Measurements from ENCODE around the gene TMIE. TPM values are rescaled to one million over a fixed set of nuclear protein-coding genes. Genes with fewer than 3 reads are reported as not detected.
A peak's percentile ranks its signal among the peaks of the same experiment; 100 is the strongest.

The TMIE gene
- polyA plus RNA-seq, 3 donors: not detected

DNA sequence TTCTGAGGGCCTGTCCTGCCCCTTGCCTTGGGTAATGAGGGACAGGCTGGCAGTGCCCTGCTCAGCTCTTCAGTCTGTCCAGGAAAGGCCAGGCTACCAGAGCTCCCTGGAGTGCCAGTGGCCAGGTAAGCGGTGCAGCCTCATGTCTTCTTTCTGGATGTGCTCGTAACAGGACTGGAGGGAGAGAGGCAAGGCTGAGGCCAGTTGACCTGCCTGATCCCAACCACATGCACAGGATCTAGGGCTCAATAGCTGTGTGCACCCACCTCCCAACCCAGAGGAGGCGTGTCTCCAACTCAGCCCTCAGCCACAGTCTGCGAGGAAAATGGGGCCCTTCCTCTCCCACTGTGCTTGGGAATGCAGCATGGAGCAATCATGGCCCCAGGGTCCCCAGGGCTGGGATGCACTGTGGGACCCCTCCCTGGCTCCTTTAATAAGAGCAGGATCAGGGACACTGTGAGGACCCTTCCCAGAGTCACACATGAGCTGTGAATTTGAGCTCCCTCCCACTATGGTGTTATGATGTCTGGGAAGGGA lies 30.2 kb upstream of the TMIE start:
- Histone ChIP-seq H3K4me3 (replicated peaks in 1 of 3; ENCODE audit: low read depth in 2 of 3, low read length in 3 of 3) (no peak overlapping the region), H3K4me2 (replicated peaks; ENCODE audit: extremely low read depth, low read length, poor library complexity, severe bottlenecking) (no peak overlapping the region), H3K27ac (ENCODE audit: low read depth in 1 of 2, low read length in 2 of 2) (no peak overlapping the region), H3K9me3 (replicated peaks in 1 of 2; ENCODE audit: control insufficient read depth in 1 of 2, insufficient read depth in 1 of 2, low read length in 2 of 2) (no peaks in the 10 kb centered on the region), H3K27me3 (ENCODE audit: control insufficient read depth in 2 of 2, insufficient read depth in 2 of 2, low read length in 2 of 2) (no peaks in the 10 kb centered on the region), H2AFZ (ENCODE audit: insufficient read depth, low read depth, low read length, poor library complexity, severe bottlenecking) (no peak overlapping the region), H4K20me1 (ENCODE audit: insufficient read depth, low read length) (no peaks in the 10 kb centered on the region), H3K9ac (ENCODE audit: insufficient read depth, low read length, poor library complexity, severe bottlenecking) (no peak overlapping the region), H3K79me2 (ENCODE audit: insufficient read depth, low read length) (no peaks in the 10 kb centered on the region), H3K36me3 (replicated peaks in 1 of 2; ENCODE audit: control insufficient read depth in 1 of 2, insufficient read depth in 2 of 2, low read length in 2 of 2) (no peaks in the 10 kb centered on the region), H3K4me1 (ENCODE audit: control insufficient read depth in 1 of 2, insufficient read depth in 2 of 2, low read length in 2 of 2) (no peaks in the 10 kb centered on the region)
- Mint-ChIP-seq H3K27ac (peak overlapping the region in 3 of 7 donors; percentile 18 to 57 (median 20)), H3K4me3 (no peak overlapping the region), H3K9me3 (peaks cover 0 to 2% (median 0%) of the 10 kb centered on the region in 7 donors), H3K36me3 (no peaks in the 10 kb centered on the region), H3K4me1 (no peaks in the 10 kb centered on the region), H3K27me3 (ENCODE audit: low read depth in 3 of 3) (peaks cover 1 to 2% (median 2%) of the 10 kb centered on the region in 3 donors)
- WGBS (ENCODE audit: insufficient coverage): 100% methylated on average over 3 of the region's 4 CpGs
- intact Hi-C loops (cut with micrococcal nuclease): no loop called here
- TF ChIP-seq, protein P1, sequence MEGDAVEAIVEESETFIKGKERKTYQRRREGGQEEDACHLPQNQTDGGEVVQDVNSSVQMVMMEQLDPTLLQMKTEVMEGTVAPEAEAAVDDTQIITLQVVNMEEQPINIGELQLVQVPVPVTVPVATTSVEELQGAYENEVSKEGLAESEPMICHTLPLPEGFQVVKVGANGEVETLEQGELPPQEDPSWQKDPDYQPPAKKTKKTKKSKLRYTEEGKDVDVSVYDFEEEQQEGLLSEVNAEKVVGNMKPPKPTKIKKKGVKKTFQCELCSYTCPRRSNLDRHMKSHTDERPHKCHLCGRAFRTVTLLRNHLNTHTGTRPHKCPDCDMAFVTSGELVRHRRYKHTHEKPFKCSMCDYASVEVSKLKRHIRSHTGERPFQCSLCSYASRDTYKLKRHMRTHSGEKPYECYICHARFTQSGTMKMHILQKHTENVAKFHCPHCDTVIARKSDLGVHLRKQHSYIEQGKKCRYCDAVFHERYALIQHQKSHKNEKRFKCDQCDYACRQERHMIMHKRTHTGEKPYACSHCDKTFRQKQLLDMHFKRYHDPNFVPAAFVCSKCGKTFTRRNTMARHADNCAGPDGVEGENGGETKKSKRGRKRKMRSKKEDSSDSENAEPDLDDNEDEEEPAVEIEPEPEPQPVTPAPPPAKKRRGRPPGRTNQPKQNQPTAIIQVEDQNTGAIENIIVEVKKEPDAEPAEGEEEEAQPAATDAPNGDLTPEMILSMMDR (IDR thresholded peaks at IDR 0.05): no peak
- no peak for DNase-seq

DNA sequence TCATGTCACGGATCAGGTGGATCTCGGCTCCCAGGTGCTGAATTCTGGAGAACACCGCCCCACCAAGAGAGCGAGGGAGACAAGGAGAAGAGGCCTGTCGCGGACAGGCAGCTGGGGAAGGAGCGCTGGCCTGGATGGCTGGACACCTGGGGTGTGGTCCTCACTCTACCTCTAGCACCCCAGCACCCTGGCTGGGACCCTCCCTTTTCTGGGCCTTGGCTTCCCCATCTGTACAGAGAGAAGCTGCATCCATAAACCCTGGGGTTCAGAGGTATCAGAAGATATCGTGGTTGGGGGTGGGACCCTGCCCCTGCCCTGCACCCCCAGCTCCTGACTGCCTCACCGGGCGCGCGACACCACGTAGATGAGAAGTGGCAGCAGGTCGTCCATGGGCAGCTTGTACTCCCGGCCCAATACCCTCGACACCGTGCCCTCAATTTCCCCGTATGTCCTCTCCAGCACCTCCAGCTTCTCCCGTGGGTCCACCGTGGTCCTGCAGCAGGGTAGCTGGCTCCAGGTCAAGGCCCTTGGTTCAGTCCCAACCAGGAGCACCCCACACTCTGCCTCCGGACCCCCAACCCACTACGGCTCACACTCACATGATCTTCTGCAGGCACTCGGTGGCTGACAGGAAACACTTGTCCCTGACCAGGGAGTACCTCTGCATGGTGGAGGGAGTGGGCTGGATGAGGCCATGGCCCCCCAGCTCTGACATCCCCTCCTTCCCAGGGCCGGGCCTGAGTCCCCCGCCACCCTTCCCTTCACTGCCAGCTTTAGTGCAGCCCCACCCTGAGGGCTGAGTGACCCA lies 29.4 kb upstream of the TMIE start:
- no peak for DNase-seq
- no peaks in the 10 kb centered on the region for H4K20me1 ChIP-seq (ENCODE audit: insufficient read depth, low read length)
- no peak overlapping the region for H3K9ac ChIP-seq (ENCODE audit: insufficient read depth, low read length, poor library complexity, severe bottlenecking)
- Mint-ChIP-seq H3K4me1 (no peaks in the 10 kb centered on the region), H3K27me3 (ENCODE audit: low read depth in 3 of 3) (peaks cover under 1 to 2% (median 2%) of the 10 kb centered on the region in 3 donors), H3K4me3 (no peak overlapping the region), H3K9me3 (peaks cover 0 to 2% (median 0%) of the 10 kb centered on the region in 7 donors), H3K27ac (peak overlapping the region in 2 of 7 donors; percentile 18 to 57), H3K36me3 (no peaks in the 10 kb centered on the region)
- intact Hi-C loops (cut with micrococcal nuclease): no loop called here
- H3K27ac ChIP-seq (ENCODE audit: low read depth in 1 of 2, low read length in 2 of 2): no peak overlapping the region
- H2AFZ ChIP-seq (ENCODE audit: insufficient read depth, low read depth, low read length, poor library complexity, severe bottlenecking): no peak overlapping the region
- H3K9me3 ChIP-seq (replicated peaks in 1 of 2; ENCODE audit: control insufficient read depth in 1 of 2, insufficient read depth in 1 of 2, low read length in 2 of 2): no peaks in the 10 kb centered on the region
- no peaks in the 10 kb centered on the region for H3K79me2 ChIP-seq (ENCODE audit: insufficient read depth, low read length)
- H3K4me2 ChIP-seq (replicated peaks; ENCODE audit: extremely low read depth, low read length, poor library complexity, severe bottlenecking): no peak overlapping the region
- no peaks in the 10 kb centered on the region for H3K4me1 ChIP-seq (ENCODE audit: control insufficient read depth in 1 of 2, insufficient read depth in 2 of 2, low read length in 2 of 2)
- H3K36me3 ChIP-seq (replicated peaks in 1 of 2; ENCODE audit: control insufficient read depth in 1 of 2, insufficient read depth in 2 of 2, low read length in 2 of 2): no peaks in the 10 kb centered on the region
- TF ChIP-seq, protein P1 (IDR thresholded peaks at IDR 0.05): no peak
- H3K27me3 ChIP-seq (ENCODE audit: control insufficient read depth in 2 of 2, insufficient read depth in 2 of 2, low read length in 2 of 2): no peaks in the 10 kb centered on the region
- 90% methylated on average over 17 of the region's 25 CpGs for WGBS (ENCODE audit: insufficient coverage)
- H3K4me3 ChIP-seq (replicated peaks in 1 of 3; ENCODE audit: low read depth in 2 of 3, low read length in 3 of 3): no peak overlapping the region
